H1 (cell line): Measurements from ENCODE around the gene BEX3. TPM values are rescaled to one million over a fixed set of nuclear protein-coding genes. Genes with fewer than 3 reads are reported as not detected.

Source experiments
- CTCF ChIA-PET: fragments of 300-600 bp; sonication (Branson Sonifier 250); formaldehyde crosslinking; loops from one replicate; lab custom pipeline; 2021; ENCODE audit not compliant: partially characterized antibody; lab: Charles Lee
- POLR2A ChIA-PET: fragments of 300-600 bp; sonication (Branson Sonifier 250); formaldehyde crosslinking; loops from one replicate; lab custom pipeline; 2021; ENCODE audit warnings: inconsistent platforms; ENCODE audit not compliant: partially characterized antibody; lab: Charles Lee
- DNase-seq, 2 experiments: peaks; one replicate each; pipeline versions ENCODE4 v3.0.0 to v3.0.0-alpha.2; 2010 to 2022; ENCODE audit warnings: low spot score in 2 of 2, low read depth in 1 of 2, mixed read lengths in 1 of 2
- FAIRE-seq: peaks from 2 replicates; lab custom pipeline; 2011; peaks lifted over from hg19 to GRCh38; lab: Jason Lieb, UNC
- H2AFZ ChIP-seq: 2 replicates; pipeline ENCODE4 v1.8.1; 2012; ENCODE audit warnings: low read length, inconsistent platforms
- H2AK5ac ChIP-seq: 2 replicates; pipeline ENCODE4 v1.6.1; 2013; ENCODE audit warnings: low read depth, low read length
- H2BK120ac ChIP-seq: replicated peaks from 2 replicates; pipeline ENCODE3; 2013; ENCODE audit warnings: low read depth, low read length, inconsistent platforms
- H2BK12ac ChIP-seq: 2 replicates; pipeline ENCODE4 v1.6.1; 2013; ENCODE audit warnings: low read depth, low read length
- H2BK15ac ChIP-seq: 2 replicates; pipeline ENCODE4 v1.6.1; 2013; ENCODE audit warnings: low read length
- H2BK20ac ChIP-seq: 2 replicates; pipeline ENCODE4 v1.6.1; 2013; ENCODE audit warnings: low read length
- H2BK5ac ChIP-seq: 2 replicates; pipeline ENCODE4 v1.6.1; 2013; ENCODE audit warnings: low read depth, low read length
- H3K14ac ChIP-seq: 2 replicates; pipeline ENCODE4 v1.6.1; 2013; ENCODE audit warnings: inconsistent platforms; ENCODE audit not compliant: insufficient read length
- H3K18ac ChIP-seq: 2 replicates; pipeline ENCODE4 v1.6.1; 2013; ENCODE audit warnings: low read length; ENCODE audit errors: extremely low read depth
- H3K23ac ChIP-seq: 2 replicates; pipeline ENCODE4 v1.6.1; 2013; ENCODE audit warnings: inconsistent platforms; ENCODE audit not compliant: insufficient read length
- H3K23me2 ChIP-seq: 2 replicates; pipeline ENCODE4 v1.6.1; 2013; ENCODE audit warnings: low read depth, low read length
- H3K27ac ChIP-seq: 2 replicates; pipeline ENCODE4 v1.6.1; 2011; ENCODE audit warnings: low read depth, low read length, inconsistent platforms
- H3K27me3 ChIP-seq, 4 experiments: replicated peaks in 1 of 4; 1 replicate in 1 of 4; 2 replicates in 3 of 4; pipeline versions ENCODE4 v1.6.1 to v1.8.1; 2011 to 2013; ENCODE audit warnings: low read length in 3 of 4, mild to moderate bottlenecking in 3 of 4, inconsistent platforms in 2 of 4, mixed read lengths in 2 of 4, moderate library complexity in 1 of 4; ENCODE audit not compliant: control insufficient read depth in 3 of 4, insufficient read depth in 3 of 4; ENCODE audit errors: extremely low read depth in 1 of 4
- H3K36me3 ChIP-seq, 4 experiments: 2 replicates each; pipeline versions ENCODE4 v1.6.1 to v1.8.1; 2011 to 2013; ENCODE audit warnings: mild to moderate bottlenecking in 4 of 4, low read length in 3 of 4, moderate library complexity in 2 of 4, control low read depth in 1 of 4, inconsistent platforms in 1 of 4; ENCODE audit not compliant: insufficient read depth in 4 of 4, control insufficient read depth in 2 of 4
- H3K4ac ChIP-seq: replicated peaks from 2 replicates; pipeline ENCODE3; 2013; ENCODE audit warnings: low read length, low read depth, mixed read lengths, inconsistent platforms; ENCODE audit not compliant: insufficient read length
- H3K4me1 ChIP-seq, 4 experiments: replicated peaks in 1 of 4; 1 replicate in 1 of 4; 2 replicates in 3 of 4; pipeline versions ENCODE4 v1.6.1 to v1.8.1; 2011 to 2013; ENCODE audit warnings: low read length in 3 of 4, inconsistent platforms in 2 of 4, mixed read lengths in 1 of 4; ENCODE audit not compliant: insufficient read depth in 4 of 4, control insufficient read depth in 3 of 4
- H3K4me2 ChIP-seq, 2 experiments: 2 replicates each; pipeline versions ENCODE4 v1.6.1 to v1.8.1; 2011 to 2013; ENCODE audit warnings: low read depth in 2 of 2, low read length in 2 of 2, control low read depth in 1 of 2, inconsistent platforms in 1 of 2, mild to moderate bottlenecking in 1 of 2; ENCODE audit not compliant: insufficient read depth in 1 of 2
- H3K4me3 ChIP-seq, 4 experiments: fragments of 200-600, 300-600 bp in 1 of 4; sonication (generic), shearing (Covaris generic), sonication (Bioruptor Twin) in 1 of 4; 2 replicates each; pipeline versions ENCODE4 v1.5.1 to v1.8.1; 2011 to 2016; ENCODE audit warnings: low read length in 4 of 4, low read depth in 3 of 4, control low read depth in 2 of 4, inconsistent platforms in 2 of 4, mild to moderate bottlenecking in 2 of 4, mixed read lengths in 1 of 4, moderate library complexity in 1 of 4; ENCODE audit not compliant: insufficient read depth in 2 of 4; ENCODE audit errors: extremely low read depth in 1 of 4
- H3K56ac ChIP-seq: replicated peaks from 2 replicates; pipeline ENCODE3; 2013; ENCODE audit warnings: low read depth, mild to moderate bottlenecking, mixed read lengths, low read length, inconsistent platforms; ENCODE audit not compliant: insufficient read length
- H3K79me1 ChIP-seq: 2 replicates; pipeline ENCODE4 v1.6.1; 2013; ENCODE audit warnings: low read depth, low read length, control low read depth
- H3K79me2 ChIP-seq, 2 experiments: 2 replicates each; pipeline versions ENCODE4 v1.6.1 to v1.8.1; 2012 to 2013; ENCODE audit warnings: low read length in 2 of 2, mild to moderate bottlenecking in 2 of 2, inconsistent platforms in 1 of 2; ENCODE audit not compliant: insufficient read depth in 2 of 2, control insufficient read depth in 1 of 2
- H3K9ac ChIP-seq, 4 experiments: replicated peaks in 1 of 4; 1 replicate in 1 of 4; 2 replicates in 3 of 4; pipeline versions ENCODE4 v1.6.1 to v1.8.1; 2011 to 2013; ENCODE audit warnings: low read depth in 3 of 4, low read length in 3 of 4, control low read depth in 2 of 4, mild to moderate bottlenecking in 2 of 4, moderate library complexity in 2 of 4, inconsistent platforms in 1 of 4; ENCODE audit errors: extremely low read depth in 1 of 4
- H3K9me3 ChIP-seq, 2 experiments: 2 replicates each; pipeline versions ENCODE4 v1.6.1 to v1.8.1; 2012 to 2013; ENCODE audit warnings: mild to moderate bottlenecking in 2 of 2, moderate library complexity in 2 of 2, control low read depth in 1 of 2, inconsistent platforms in 1 of 2, low read depth in 1 of 2, low read length in 1 of 2, mixed read lengths in 1 of 2; ENCODE audit not compliant: insufficient read depth in 2 of 2
- H4K20me1 ChIP-seq, 2 experiments: replicated peaks in 1 of 2; 2 replicates each; pipeline versions ENCODE3 to v1.8.1; 2011 to 2013; ENCODE audit warnings: inconsistent platforms in 2 of 2, low read length in 2 of 2, mild to moderate bottlenecking in 1 of 2; ENCODE audit not compliant: insufficient read depth in 2 of 2, control insufficient read depth in 1 of 2
- H4K5ac ChIP-seq: 2 replicates; pipeline ENCODE4 v1.6.1; 2013; ENCODE audit warnings: low read length, low read depth, mixed read lengths, inconsistent platforms; ENCODE audit not compliant: insufficient read length
- H4K8ac ChIP-seq: 2 replicates; pipeline ENCODE4 v1.8.0; 2013; ENCODE audit warnings: mild to moderate bottlenecking, moderate library complexity, low read length, inconsistent platforms; ENCODE audit not compliant: insufficient read depth; ENCODE audit errors: extremely low read depth
- H4K91ac ChIP-seq: replicated peaks from 2 replicates; pipeline ENCODE3; 2013; ENCODE audit warnings: low read length, mixed read lengths, inconsistent platforms; ENCODE audit not compliant: insufficient read length
- JUN ChIP-seq: IDR thresholded peaks from 2 replicates; pipeline ENCODE4 v1.6.1; 2011; ENCODE audit warnings: low read depth, mild to moderate bottlenecking, improper control_type of control experiment, low read length
- SP1 ChIP-seq: IDR thresholded peaks from 2 replicates; pipeline ENCODE4 v1.6.1; 2011; ENCODE audit warnings: low read depth, low read length
- TEAD4 ChIP-seq: IDR thresholded peaks from 2 replicates; pipeline ENCODE4 v1.6.1; 2012; ENCODE audit warnings: low read depth, low read length, inconsistent platforms, mixed read lengths
- WGBS, 2 experiments: shearing (Covaris generic) in 1 of 2; methylation state at CpG; one replicate each; pipeline versions ENCODE4 v1.1.6 to v1.1.7; 2013 to 2015; ENCODE audit warnings: low lambda C conversion rate in 2 of 2, mixed read lengths in 2 of 2, inconsistent platforms in 1 of 2, low coverage in 1 of 2, missing lambda C conversion rate in 1 of 2; ENCODE audit not compliant: insufficient replicate concordance in 2 of 2, insufficient coverage in 1 of 2, insufficient read length in 1 of 2; ENCODE audit errors: extremely low coverage in 1 of 2, missing lambda C conversion rate in 1 of 2; 5-methylcytosine and 5-hydroxymethylcytosine counted together
- polyA plus RNA-seq, 7 experiments: library from polyadenylated mRNA; depleted of rRNA in 3 of 7; stranded (reverse) in 5 of 7; unstranded in 2 of 7; fragments of >200 nt in 5 of 7; fragments of 200-250 nt in 2 of 7; gene quantifications; 1 replicate in 5 of 7; 2 replicates in 1 of 7; 4 replicates in 1 of 7; pipeline versions ENCODE4 v1.2.1 to v1.2.3, GENCODE V29; 2011 to 2013; ENCODE audit warnings: missing spikeins in 2 of 7, mixed read lengths in 2 of 7
- total RNA-seq: library from RNA; stranded (reverse); fragmentation: NEBNext Ultra II Directional; extraction: Animal tissue kit (Norgen Biotek cat#: 25700); gene quantifications from 2 replicates; pipeline ENCODE4 v1.2.1, GENCODE V29; 2021

Gene BEX3
- total and polyA plus RNA-seq, 2 of the 8 experiments (the other 6 are each of a cell fraction or from before 2014, with no cell fraction given), result 330 to 366 TPM

- DNase-seq (no peak), FAIRE-seq (peak; percentile 72)
- Histone ChIP-seq H3K79me2 (0 out of 4 replicates have a peak, but pooled peaks cover 0 to 1% of the 10 kb centered on the region in 2 experiments), H2AK5ac (no peak overlapping the region), H4K20me1 (no peaks in the 10 kb centered on the region), H3K4me3 (no peak overlapping the region), H3K4ac (no peak overlapping the region), H3K9me3 (no peaks in the 10 kb centered on the region), H3K14ac (no peak overlapping the region), H3K4me2 (no peak overlapping the region), H3K79me1 (no peaks in the 10 kb centered on the region), H3K9ac (no peak overlapping the region), H2BK20ac (no peak overlapping the region), H3K56ac (no peak overlapping the region), H3K36me3 (peaks cover 0 to 9% (median 0%) of the 10 kb centered on the region in 4 experiments; a peak in 1 of 8 replicates), H2BK15ac (no peak overlapping the region), H3K23me2 (no peaks in the 10 kb centered on the region), H3K27ac (no peak overlapping the region), H4K8ac (no peak overlapping the region), H3K18ac (no peak overlapping the region), H4K5ac (no peak overlapping the region), H4K91ac (no peak overlapping the region), H2BK5ac (no peak overlapping the region), H2AFZ (no peak overlapping the region), H2BK12ac (no peak overlapping the region), H3K27me3 (no peaks in the 10 kb centered on the region), H2BK120ac (no peak overlapping the region), H3K23ac (no peak overlapping the region), H3K4me1 (peaks cover 0 to under 1% (median 0%) of the 10 kb centered on the region in 4 experiments; a peak in 1 of 7 replicates)
- CTCF ChIA-PET, result no interaction called here
- POLR2A ChIA-PET, result interaction anchor here (0.7 to 0.9 kb wide), 2 partner anchors 8 to 15 kb away, joined by 3 to 4 read pairs; no protein-coding TSS in a partner anchor
- TF ChIP-seq SP1 (peak; percentile 89), JUN (no peak), TEAD4 (peak; percentile 83)
- WGBS, 2 experiments, result 54% methylated on average over 1 of the region's 1 CpG; no CpG with 5 or more reads in 1 of the 2 experiments
Observed at GRCh38 chrX:103362474-103362873, 13.9 kb upstream of the BEX3 start.
